Keratinocyte (primary cell): ENCODE measurements around the gene CRTC2.

Experiments used
- CTCF ChIP-seq, 3 experiments: IDR thresholded peaks in 1 of 3; conservative IDR thresholded peaks in 1 of 3; optimal IDR thresholded peaks in 1 of 3; 2 replicates in 2 of 3; 3 replicates in 1 of 3; pipeline versions ENCODE3 to v1.5.1; 2011; ENCODE audit warnings: low read length in 3 of 3, mild to moderate bottlenecking in 3 of 3, moderate library complexity in 2 of 3, control low read depth in 1 of 3, inconsistent platforms in 1 of 3; ENCODE audit not compliant: insufficient read depth in 2 of 3; ENCODE audit errors: extremely low read depth in 1 of 3
- EZH2 ChIP-seq: IDR thresholded peaks from one replicate; pipeline ENCODE4 v1.6.1; 2012; ENCODE audit warnings: inconsistent platforms, mild to moderate bottlenecking, low read length, moderate library complexity

- TF ChIP-seq CTCF (optimal IDR thresholded peaks at IDR 0.05 in 1 of 3, IDR thresholded peaks at IDR 0.05 in 1 of 3, conservative IDR thresholded peaks at IDR 0.05 in 1 of 3; ENCODE audit: extremely low read depth in 1 of 3, insufficient read depth in 2 of 3, low read length in 3 of 3) (no peak), EZH2 (no peak)
Observed at GRCh38 chr1:153984123-153984894, 25.9 kb upstream of the CRTC2 start.
